ENCODE data around the gene ITCH. TPM values are rescaled to one million over a fixed set of nuclear protein-coding genes. Genes with fewer than 3 reads are reported as not detected.
A peak's percentile ranks its signal among the peaks of the same experiment; 100 is the strongest.
"Not testable (repeated sequence)": the region's sequence is repeated elsewhere in the genome, so short reads cannot be mapped to it uniquely, and the experiment has no call there.

Gene ITCH
- total and polyA plus RNA-seq, 2 donors (not counting 3 experiments of a cell fraction or from before 2014, with no cell fraction given) = 6.4 to 57.4 TPM

GRCh38 chr20:34350095-34350494, 13.0 kb upstream of the ITCH start:
- Histone ChIP-seq H3K9me1 (replicated peaks; ENCODE audit: control insufficient read depth, extremely low read depth, insufficient read depth, low read length) (no peaks in the 10 kb centered on the region), H3K9me3 (replicated peaks; ENCODE audit: control insufficient read depth, insufficient read depth, low read length) (no peaks in the 10 kb centered on the region), H3K36me3 (ENCODE audit: control insufficient read depth in 2 of 2, extremely low read depth in 1 of 2, insufficient read depth in 2 of 2, low read length in 2 of 2) (no peaks in the 10 kb centered on the region), H2AFZ (ENCODE audit: low read depth, low read length) (no peak overlapping the region), H3K27me3 (ENCODE audit: control insufficient read depth in 2 of 2, insufficient read depth in 2 of 2, low read length in 2 of 2) (no peaks in the 10 kb centered on the region), H3K9ac (replicated peaks; ENCODE audit: extremely low read depth, insufficient read depth, low read length) (no peak overlapping the region), H3K4me1 (ENCODE audit: control insufficient read depth, extremely low read depth, insufficient read depth, low read length) (peaks cover 4% of the 10 kb centered on the region), H3K4me3 (replicated peaks in 1 of 3; ENCODE audit: insufficient read depth in 1 of 3, low read depth in 1 of 3, low read length in 3 of 3) (no peak overlapping the region), H3K79me2 (ENCODE audit: control insufficient read depth, insufficient read depth, low read length) (no peaks in the 10 kb centered on the region), H3K4me2 (ENCODE audit: insufficient read depth, low read length) (no peak overlapping the region), H3K27ac (ENCODE audit: insufficient read depth, low read depth, low read length) (no peak overlapping the region), H4K20me1 (replicated peaks; ENCODE audit: control insufficient read depth, extremely low read depth, insufficient read depth, low read length) (no peaks in the 10 kb centered on the region)
- TF ChIP-seq EZH2 (IDR thresholded peaks at IDR 0.05; ENCODE audit: borderline replicate concordance, low read depth, low read length, severe bottlenecking) (no peak), GATA2 (IDR thresholded peaks at IDR 0.05; ENCODE audit: insufficient read depth, insufficient read length, low read depth, low read length) (peak; percentile 64)
- no peak for DNase-seq (ENCODE audit: low read depth, low spot score)
- FAIRE-seq = no peak
- ChIA-PET CTCF (interaction anchor here (0.7 to 2.5 kb wide), 2 partner anchors 37 to 160 kb away, joined by 3 to 11 read pairs; no protein-coding TSS in a partner anchor), POLR2A (no interaction called here)
- dilution Hi-C loops (cut with MboI; ENCODE audit: extremely low pct_ligation_motif_present, low sequenced_read_pairs) (no loop called here), intact Hi-C loops (cut with micrococcal nuclease) (no loop called here)
- no TSS peak for BruUV-seq (replicated peaks)

DNA sequence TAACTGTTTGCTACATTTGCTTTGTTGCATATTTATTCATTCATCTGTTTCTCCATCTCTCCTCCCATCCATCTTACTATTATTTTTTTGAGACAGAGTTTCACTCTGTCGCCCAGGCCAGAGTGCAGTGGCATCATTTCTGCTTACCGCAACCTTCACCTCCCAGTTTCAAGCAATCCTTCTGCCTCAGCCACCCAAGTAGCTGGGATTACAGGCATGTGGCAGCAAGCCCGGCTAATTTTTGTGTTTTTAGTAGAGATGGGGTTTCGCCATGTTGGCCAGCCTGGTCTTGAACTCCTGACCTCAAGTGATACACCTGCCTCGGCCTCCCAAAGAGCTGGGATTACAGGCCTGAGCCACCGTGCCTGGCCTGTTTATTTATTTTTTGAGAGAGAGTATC, 9.6 kb upstream of the ITCH start:
- DNase-seq (ENCODE audit: low read depth, low spot score); H3K4me1 ChIP-seq (ENCODE audit: control insufficient read depth, extremely low read depth, insufficient read depth, low read length); H3K4me2 ChIP-seq (ENCODE audit: insufficient read depth, low read length); CTCF ChIA-PET; H3K79me2 ChIP-seq (ENCODE audit: control insufficient read depth, insufficient read depth, low read length); H3K27me3 ChIP-seq (ENCODE audit: control insufficient read depth in 2 of 2, insufficient read depth in 2 of 2, low read length in 2 of 2); FAIRE-seq; H3K9ac ChIP-seq (replicated peaks; ENCODE audit: extremely low read depth, insufficient read depth, low read length); intact Hi-C loops (cut with micrococcal nuclease); H3K4me3 ChIP-seq (replicated peaks in 1 of 3; ENCODE audit: insufficient read depth in 1 of 3, low read depth in 1 of 3, low read length in 3 of 3); H2AFZ ChIP-seq (ENCODE audit: low read depth, low read length); H3K36me3 ChIP-seq (ENCODE audit: control insufficient read depth in 2 of 2, extremely low read depth in 1 of 2, insufficient read depth in 2 of 2, low read length in 2 of 2); H3K9me1 ChIP-seq (replicated peaks; ENCODE audit: control insufficient read depth, extremely low read depth, insufficient read depth, low read length); H4K20me1 ChIP-seq (replicated peaks; ENCODE audit: control insufficient read depth, extremely low read depth, insufficient read depth, low read length); BruUV-seq (replicated peaks); dilution Hi-C loops (cut with MboI; ENCODE audit: extremely low pct_ligation_motif_present, low sequenced_read_pairs); H3K9me3 ChIP-seq (replicated peaks; ENCODE audit: control insufficient read depth, insufficient read depth, low read length); H3K27ac ChIP-seq (ENCODE audit: insufficient read depth, low read depth, low read length): not testable (repeated sequence)
- POLR2A ChIA-PET = interaction anchor here (0.9 kb wide), 1 partner anchor 10 kb away, joined by 3 read pairs; the partner anchor contains the start of gene ITCH

Data from endothelial cell of umbilical vein (primary cell).